Cardiac muscle cell (in vitro differentiated cells and primary cell): Measurements from ENCODE around the gene ABO. TPM values are rescaled to one million over a fixed set of nuclear protein-coding genes. Genes with fewer than 3 reads are reported as not detected.
"Not testable (repeated sequence)": the region's sequence is repeated elsewhere in the genome, so short reads cannot be mapped to it uniquely, and the experiment has no call there.

Experiments
- DNase-seq, 2 donors: peaks; one replicate each; pipeline versions ENCODE4 v3.0.0 to v3.0.0-alpha.2; 2010 to 2017; ENCODE audit warnings: low read depth in 1 of 2, low spot score in 1 of 2
- H3K27ac ChIP-seq: fragments of 200-600 bp; sonication (generic); 2 replicates; pipeline ENCODE4 v1.5.1; 2016
- H3K27me3 ChIP-seq: fragments of 200-600 bp; sonication (generic); 2 replicates; pipeline ENCODE4 v1.6.0; 2016; ENCODE audit warnings: control low read depth
- H3K36me3 ChIP-seq: fragments of 200-600 bp; sonication (generic); 2 replicates; pipeline ENCODE4 v1.5.1; 2016; ENCODE audit warnings: control low read depth
- H3K4me1 ChIP-seq: fragments of 200-600 bp; sonication (generic); 2 replicates; pipeline ENCODE4 v1.8.1; 2017; ENCODE audit warnings: low read depth, mild to moderate bottlenecking, mixed run types
- H3K4me3 ChIP-seq: fragments of 200-600 bp; sonication (generic); 2 replicates; pipeline ENCODE4 v1.5.1; 2016; ENCODE audit warnings: mild to moderate bottlenecking
- H3K9me3 ChIP-seq: fragments of 200-600 bp; sonication (generic); 2 replicates; pipeline ENCODE4 v1.5.1; 2017; ENCODE audit warnings: low read depth, mild to moderate bottlenecking, control low read depth
- CTCF ChIP-seq: IDR thresholded peaks from 2 replicates; pipeline ENCODE4 v1.5.1; 2012; ENCODE audit warnings: low read depth, mild to moderate bottlenecking, low read length
- polyA plus RNA-seq: library from polyadenylated mRNA; unstranded; fragments of >200 nt; fragmentation: Nextera tagmentation; extraction: Ambion mirVana; gene quantifications from 2 replicates; pipeline ENCODE4 v1.2.1, GENCODE V29; 2016
- total RNA-seq: library from RNA; depleted of rRNA; stranded (reverse); fragments of >200 nt; gene quantifications from 2 replicates; pipeline ENCODE4 v1.2.3, GENCODE V29; 2016

The ABO gene
- total and polyA plus RNA-seq, 2 experiments from 2014 or later: 0.30 TPM; not detected in 1

GRCh38 chr9:133320421-133320881 lies 45.5 kb upstream of the ABO start:
- Histone ChIP-seq H3K27ac (no peak overlapping the region), H3K27me3 (no peaks in the 10 kb centered on the region), H3K9me3 (no peaks in the 10 kb centered on the region), H3K4me3 (no peak overlapping the region), H3K36me3 (no peaks in the 10 kb centered on the region), H3K4me1 (no peaks in the 10 kb centered on the region)
- TF ChIP-seq CTCF: no peak
- no peak for DNase-seq

GRCh38 chr9:133317551-133317950 lies 42.5 kb upstream of the ABO start:
- H3K4me1 ChIP-seq, H3K9me3 ChIP-seq, H3K4me3 ChIP-seq, DNase-seq, H3K36me3 ChIP-seq, H3K27me3 ChIP-seq, H3K27ac ChIP-seq: not testable (repeated sequence)

- no peak for DNase-seq
- Histone ChIP-seq H3K27ac (no peak overlapping the region), H3K4me1 (no peaks in the 10 kb centered on the region), H3K9me3 (no peaks in the 10 kb centered on the region), H3K27me3 (no peaks in the 10 kb centered on the region), H3K36me3 (no peaks in the 10 kb centered on the region), H3K4me3 (no peak overlapping the region)
- no peak for TF ChIP-seq CTCF
Measured at GRCh38 chr9:133315997-133316396, 41.0 kb upstream of the ABO start.

- Histone ChIP-seq H3K4me3 (no peak overlapping the region), H3K36me3 (no peaks in the 10 kb centered on the region), H3K27ac (no peak overlapping the region), H3K9me3 (no peaks in the 10 kb centered on the region), H3K27me3 (no peaks in the 10 kb centered on the region), H3K4me1 (no peaks in the 10 kb centered on the region)
- TF ChIP-seq CTCF: no peak
- DNase-seq: no peak
Measured at GRCh38 chr9:133309608-133310007, 34.6 kb upstream of the ABO start.

GRCh38 chr9:133307301-133307700 lies 32.3 kb upstream of the ABO start:
- Histone ChIP-seq H3K4me1 (no peaks in the 10 kb centered on the region), H3K27me3 (no peaks in the 10 kb centered on the region), H3K9me3 (no peaks in the 10 kb centered on the region), H3K4me3 (no peak overlapping the region), H3K27ac (no peak overlapping the region), H3K36me3 (no peaks in the 10 kb centered on the region)
- no peak for TF ChIP-seq CTCF
- DNase-seq: no peak

GRCh38 chr9:133306242-133307204 lies 31.5 kb upstream of the ABO start:
- TF ChIP-seq CTCF: no peak
- Histone ChIP-seq H3K4me1 (no peaks in the 10 kb centered on the region), H3K36me3 (no peaks in the 10 kb centered on the region), H3K4me3 (no peak overlapping the region), H3K9me3 (no peaks in the 10 kb centered on the region), H3K27me3 (no peaks in the 10 kb centered on the region), H3K27ac (no peak overlapping the region)
- no peak for DNase-seq
